HCT116 (cell line): ENCODE measurements around the gene SLC23A1.
"Not testable (repeated sequence)": the region's sequence is repeated elsewhere in the genome, so short reads cannot be mapped to it uniquely, and the experiment has no call there.

Experiments
- POLR2AphosphoS5 ChIP-seq: IDR thresholded peaks from 2 replicates; pipeline ENCODE4 v1.6.1; 2011; ENCODE audit warnings: mild to moderate bottlenecking, low read depth, low read length, moderate library complexity
- SIN3A ChIP-seq: IDR thresholded peaks from 2 replicates; pipeline ENCODE4 v1.6.1; 2012; ENCODE audit warnings: low read depth
- SRF ChIP-seq: IDR thresholded peaks from 2 replicates; pipeline ENCODE4 v1.6.1; 2012; ENCODE audit warnings: low read depth
- ZNF274 ChIP-seq: fragments of 200-500 bp; sonication (Bioruptor generic); IDR thresholded peaks from 2 replicates; pipeline ENCODE4 v1.6.1; 2014; ENCODE audit warnings: mild to moderate bottlenecking, low read depth, low read length, inconsistent platforms

GRCh38 chr5:139355900-139356299 lies 27.2 kb downstream of the SLC23A1 start:
- not testable (repeated sequence) for TF ChIP-seq ZNF274, POLR2AphosphoS5, SRF, SIN3A
